ENCODE measurements around the gene AFF3. TPM values are rescaled to one million over a fixed set of nuclear protein-coding genes. Genes with fewer than 3 reads are reported as not detected.

The AFF3 gene
- total and polyA plus RNA-seq, 2 donors (not counting 1 experiment from before 2014, with no cell fraction given) = 0.50 to 2.5 TPM

- H3K9ac ChIP-seq (ENCODE audit: insufficient read depth, low read length) = no peak overlapping the region
These were observed 597.3 kb downstream of the AFF3 start for GRCh38 chr2:99545066-99545465.

GRCh38 chr2:99544608-99545007 lies 597.8 kb downstream of the AFF3 start:
- H3K9me3 ChIP-seq (ENCODE audit: control insufficient read depth, insufficient read depth, low read depth, low read length) = no peaks in the 10 kb centered on the region
- H3K4me1 ChIP-seq (ENCODE audit: control insufficient read depth, extremely low read depth, insufficient read depth, low read length) = no peaks in the 10 kb centered on the region
- TF ChIP-seq CTCF (conservative IDR thresholded peaks at IDR 0.05 in 1 of 2, IDR thresholded peaks at IDR 0.05 in 1 of 2; ENCODE audit: low read depth in 1 of 2, low read length in 2 of 2) = no peak
- no peak for TF ChIP-seq EZH2 (IDR thresholded peaks at IDR 0.05; ENCODE audit: low read length, missing control alignments)
- H3K4me3 ChIP-seq (replicated peaks in 1 of 4; ENCODE audit: control extremely low read depth in 1 of 4, insufficient read depth in 1 of 4, low read depth in 3 of 4, low read length in 4 of 4) = no peak overlapping the region
- H2AFZ ChIP-seq (ENCODE audit: low read length) = no peak overlapping the region
- H3K27me3 ChIP-seq (ENCODE audit: control insufficient read depth, insufficient read depth, low read length) = no peaks in the 10 kb centered on the region
- no peak for DNase-seq (ENCODE audit: low read depth in 2 of 2)
- H3K79me2 ChIP-seq (ENCODE audit: control insufficient read depth, insufficient read depth, low read length) = no peaks in the 10 kb centered on the region
- H4K20me1 ChIP-seq (ENCODE audit: control insufficient read depth, extremely low read depth, insufficient read depth, low read length) = no peaks in the 10 kb centered on the region
- no peak overlapping the region for H3K9ac ChIP-seq (ENCODE audit: insufficient read depth, low read length)
- H3K27ac ChIP-seq (ENCODE audit: insufficient read depth, low read length) = no peak overlapping the region
- no peaks in the 10 kb centered on the region for H3K36me3 ChIP-seq (ENCODE audit: control insufficient read depth, insufficient read depth, low read length)
- H3K4me2 ChIP-seq (ENCODE audit: extremely low read depth, insufficient read depth, low read length) = no peak overlapping the region

More at GRCh38 chr2:99545066-99545465, 597.3 kb downstream of the AFF3 start:
- TF ChIP-seq EZH2 (IDR thresholded peaks at IDR 0.05; ENCODE audit: low read length, missing control alignments) (no peak), CTCF (conservative IDR thresholded peaks at IDR 0.05 in 1 of 2, IDR thresholded peaks at IDR 0.05 in 1 of 2; ENCODE audit: low read depth in 1 of 2, low read length in 2 of 2) (no peak)
- H3K27me3 ChIP-seq (ENCODE audit: control insufficient read depth, insufficient read depth, low read length) = no peaks in the 10 kb centered on the region
- H3K79me2 ChIP-seq (ENCODE audit: control insufficient read depth, insufficient read depth, low read length) = no peaks in the 10 kb centered on the region
- DNase-seq (ENCODE audit: low read depth in 2 of 2) = peak in 1 of 2 donors; percentile 79
- H3K4me1 ChIP-seq (ENCODE audit: control insufficient read depth, extremely low read depth, insufficient read depth, low read length) = no peaks in the 10 kb centered on the region
- H4K20me1 ChIP-seq (ENCODE audit: control insufficient read depth, extremely low read depth, insufficient read depth, low read length) = no peaks in the 10 kb centered on the region
- no peak overlapping the region for H2AFZ ChIP-seq (ENCODE audit: low read length)
- H3K4me3 ChIP-seq (replicated peaks in 1 of 4; ENCODE audit: control extremely low read depth in 1 of 4, insufficient read depth in 1 of 4, low read depth in 3 of 4, low read length in 4 of 4) = no peak overlapping the region
- H3K27ac ChIP-seq (ENCODE audit: insufficient read depth, low read length) = no peak overlapping the region
- H3K9me3 ChIP-seq (ENCODE audit: control insufficient read depth, insufficient read depth, low read depth, low read length) = no peaks in the 10 kb centered on the region
- H3K4me2 ChIP-seq (ENCODE audit: extremely low read depth, insufficient read depth, low read length) = no peak overlapping the region
- H3K36me3 ChIP-seq (ENCODE audit: control insufficient read depth, insufficient read depth, low read length) = no peaks in the 10 kb centered on the region

- no peak overlapping the region for H3K4me3 ChIP-seq (replicated peaks in 1 of 4; ENCODE audit: control extremely low read depth in 1 of 4, insufficient read depth in 1 of 4, low read depth in 3 of 4, low read length in 4 of 4)
- DNase-seq (ENCODE audit: low read depth in 2 of 2) = peak in 1 of 2 donors; percentile 8
- TF ChIP-seq EZH2 (IDR thresholded peaks at IDR 0.05; ENCODE audit: low read length, missing control alignments) = no peak
- TF ChIP-seq CTCF (conservative IDR thresholded peaks at IDR 0.05 in 1 of 2, IDR thresholded peaks at IDR 0.05 in 1 of 2; ENCODE audit: low read depth in 1 of 2, low read length in 2 of 2) = no peak
These were observed 599.1 kb downstream of the AFF3 start for GRCh38 chr2:99543247-99543646.

More at GRCh38 chr2:99543247-99543646, 599.1 kb downstream of the AFF3 start:
- no peak overlapping the region for H3K4me2 ChIP-seq (ENCODE audit: extremely low read depth, insufficient read depth, low read length)
- H3K9me3 ChIP-seq (ENCODE audit: control insufficient read depth, insufficient read depth, low read depth, low read length) = no peaks in the 10 kb centered on the region
- H3K9ac ChIP-seq (ENCODE audit: insufficient read depth, low read length) = no peak overlapping the region
- no peaks in the 10 kb centered on the region for H4K20me1 ChIP-seq (ENCODE audit: control insufficient read depth, extremely low read depth, insufficient read depth, low read length)
- no peaks in the 10 kb centered on the region for H3K27me3 ChIP-seq (ENCODE audit: control insufficient read depth, insufficient read depth, low read length)
- no peak overlapping the region for H2AFZ ChIP-seq (ENCODE audit: low read length)
- H3K4me1 ChIP-seq (ENCODE audit: control insufficient read depth, extremely low read depth, insufficient read depth, low read length) = no peaks in the 10 kb centered on the region
- H3K79me2 ChIP-seq (ENCODE audit: control insufficient read depth, insufficient read depth, low read length) = no peaks in the 10 kb centered on the region
- H3K36me3 ChIP-seq (ENCODE audit: control insufficient read depth, insufficient read depth, low read length) = no peaks in the 10 kb centered on the region
- no peak overlapping the region for H3K27ac ChIP-seq (ENCODE audit: insufficient read depth, low read length)

Data from fibroblast of lung (primary cell).